Right lobe of liver (tissue), 6 donors: ENCODE data around the gene TGDS. TPM values are rescaled to one million over a fixed set of nuclear protein-coding genes. Genes with fewer than 3 reads are reported as not detected.

Experiments used
- ATAC-seq, 4 donors: fragments of 200-7000 bp; cut with Tn5 transposase; one replicate each; pipeline ENCODE4 v1.9.1; 2020; ENCODE audit warnings: mild to moderate bottlenecking in 4 of 4, moderate library complexity in 4 of 4
- DNase-seq, 3 donors: peaks; one replicate each; pipeline ENCODE4 v3.0.0-alpha.2; 2020
- H3K27ac ChIP-seq, 3 donors: fragments of 200-600 bp; one replicate each; pipeline ENCODE4 v1.8.0; 2022
- H3K27me3 ChIP-seq, 2 donors: fragments of 200-600 bp; one replicate each; pipeline ENCODE4 v1.8.0; 2022
- H3K36me3 ChIP-seq, 4 donors: fragments of 200-600 bp; sonication (generic) in 1 of 4; one replicate each; pipeline versions ENCODE4 v1.5.1 to v1.8.0; 2017 to 2022; ENCODE audit warnings: control low read depth in 1 of 4
- H3K4me1 ChIP-seq, 4 donors: fragments of 200-600 bp; sonication (generic) in 1 of 4; one replicate each; pipeline versions ENCODE4 v1.5.1 to v1.8.0; 2017 to 2022; ENCODE audit warnings: control low read depth in 1 of 4
- H3K4me3 ChIP-seq, 3 donors: fragments of 200-600 bp; one replicate each; pipeline ENCODE4 v1.8.0; 2022
- H3K9me3 ChIP-seq, 4 donors: fragments of 200-600 bp; sonication (generic) in 1 of 4; one replicate each; pipeline versions ENCODE4 v1.5.1 to v1.8.0; 2017 to 2022; ENCODE audit warnings: control low read depth in 1 of 4
- POLR2A ChIP-seq: fragments of 450-650 bp; IDR thresholded peaks from one replicate; pipeline ENCODE4 v1.6.1; 2017; ENCODE audit warnings: antibody characterized with exemption, mild to moderate bottlenecking
- WGBS: methylation state at CpG from one replicate; pipeline ENCODE4 v1.1.6; 2018; ENCODE audit warnings: low coverage, low lambda C conversion rate; ENCODE audit not compliant: insufficient coverage; ENCODE audit errors: missing lambda C conversion rate; 5-methylcytosine and 5-hydroxymethylcytosine counted together
- intact Hi-C, 2 donors: fragments of 100-400 bp; cut with DNase I; formaldehyde crosslinking; loops; one replicate each; pipeline versions ENCODE4 v1.11.2 to v1.14.1; 2022
- total RNA-seq, 6 experiments: library from RNA; depleted of rRNA in 2 of 6; stranded (reverse); fragments of >200 nt in 2 of 6; fragmentation: NEBNext Ultra II Directional in 3 of 6; extraction: Animal tissue kit (Norgen Biotek cat#: 25700) in 3 of 6; gene quantifications; one replicate each; pipeline versions ENCODE4 v1.1.0 to v1.2.4, GENCODE V29; 2016 to 2023
- TF ChIP-seq, protein P1 (sequence below), 4 donors: fragments of 200-600 bp in 3 of 4; fragments of 450-650 bp in 1 of 4; IDR thresholded peaks; one replicate each; pipeline versions ENCODE4 v1.5.1 to v1.8.0; 2016 to 2022; ENCODE audit warnings: antibody characterized with exemption in 4 of 4, mild to moderate bottlenecking in 2 of 4
- donor health status: DM: no; HTN: yes; CAD: no.
- donor health status: DM: no; HTN: no; CAD: no.
- donor health status: DM: no; HTN: no; CAD: no.
- donor health status: DM: no; HTN: yes; CAD: no.
- donor health status: DM: no; HTN: yes; CAD: no.

The TGDS gene
- total RNA-seq, 6 experiments from 2014 or later: 8.6 to 11.9 (median 9.6) TPM

DNA sequence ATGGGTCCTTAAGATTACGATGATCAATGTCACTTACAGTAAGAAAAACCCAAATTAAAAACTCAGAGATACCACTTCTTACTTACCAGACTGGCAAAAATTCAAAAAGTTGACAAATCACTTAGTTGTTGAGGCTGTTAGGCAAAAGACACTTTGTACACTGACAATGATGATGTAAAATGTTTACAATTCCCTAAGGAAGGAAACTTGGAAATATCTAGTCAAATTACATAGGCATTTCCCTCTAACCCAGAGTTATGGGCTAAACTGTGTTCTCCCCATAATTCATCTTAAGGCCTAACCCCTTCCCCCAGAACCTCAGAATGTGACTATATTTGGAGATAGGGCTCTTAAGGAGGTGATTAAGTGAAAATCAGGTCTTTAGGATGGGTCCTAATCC is 12.0 kb downstream of the TGDS start:
- peaks cover 0 to 39% (median 8%) of the 10 kb centered on the region in 4 donors for H3K36me3 ChIP-seq
- H3K9me3 ChIP-seq: no peaks in the 10 kb centered on the region
- H3K27me3 ChIP-seq: no peaks in the 10 kb centered on the region
- intact Hi-C loops: no loop called here
- H3K4me3 ChIP-seq: no peak overlapping the region
- no peak for TF ChIP-seq POLR2A
- TF ChIP-seq, protein P1, sequence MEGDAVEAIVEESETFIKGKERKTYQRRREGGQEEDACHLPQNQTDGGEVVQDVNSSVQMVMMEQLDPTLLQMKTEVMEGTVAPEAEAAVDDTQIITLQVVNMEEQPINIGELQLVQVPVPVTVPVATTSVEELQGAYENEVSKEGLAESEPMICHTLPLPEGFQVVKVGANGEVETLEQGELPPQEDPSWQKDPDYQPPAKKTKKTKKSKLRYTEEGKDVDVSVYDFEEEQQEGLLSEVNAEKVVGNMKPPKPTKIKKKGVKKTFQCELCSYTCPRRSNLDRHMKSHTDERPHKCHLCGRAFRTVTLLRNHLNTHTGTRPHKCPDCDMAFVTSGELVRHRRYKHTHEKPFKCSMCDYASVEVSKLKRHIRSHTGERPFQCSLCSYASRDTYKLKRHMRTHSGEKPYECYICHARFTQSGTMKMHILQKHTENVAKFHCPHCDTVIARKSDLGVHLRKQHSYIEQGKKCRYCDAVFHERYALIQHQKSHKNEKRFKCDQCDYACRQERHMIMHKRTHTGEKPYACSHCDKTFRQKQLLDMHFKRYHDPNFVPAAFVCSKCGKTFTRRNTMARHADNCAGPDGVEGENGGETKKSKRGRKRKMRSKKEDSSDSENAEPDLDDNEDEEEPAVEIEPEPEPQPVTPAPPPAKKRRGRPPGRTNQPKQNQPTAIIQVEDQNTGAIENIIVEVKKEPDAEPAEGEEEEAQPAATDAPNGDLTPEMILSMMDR (IDR thresholded peaks at IDR 0.05): no peak
- WGBS: 100% methylated on average over 1 of the region's 1 CpG
- DNase-seq (no peak), ATAC-seq (peak; percentile 5 to 58 (median 44))
- H3K27ac ChIP-seq: peak overlapping the region; percentile 42 to 86 (median 79)
- peaks cover 0 to 25% (median 8%) of the 10 kb centered on the region in 4 donors for H3K4me1 ChIP-seq

DNA sequence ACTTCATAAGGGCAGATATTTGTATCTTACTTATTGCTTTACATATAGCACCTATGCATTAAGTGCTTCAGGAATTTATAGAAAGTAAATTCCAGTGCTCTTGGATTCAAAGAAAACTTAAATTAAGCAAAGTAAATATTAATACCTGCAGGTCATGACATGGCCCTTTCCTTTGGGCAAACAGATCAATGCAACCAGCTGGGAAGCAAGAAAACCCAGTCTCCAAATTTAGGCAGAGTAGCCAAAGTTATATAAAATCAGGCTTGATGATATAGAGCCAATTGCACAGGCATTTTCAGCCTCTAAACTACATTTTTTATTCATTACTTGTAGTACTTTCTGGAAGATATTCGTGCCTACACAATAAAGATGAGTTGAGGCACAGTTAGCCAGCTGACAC is 16.9 kb downstream of the TGDS start:
- TF ChIP-seq POLR2A: no peak
- TF ChIP-seq, protein P1 (IDR thresholded peaks at IDR 0.05): no peak
- Histone ChIP-seq H3K4me1 (peaks cover 0 to 16% (median 5%) of the 10 kb centered on the region in 4 donors), H3K27me3 (no peaks in the 10 kb centered on the region), H3K4me3 (no peak overlapping the region), H3K36me3 (peaks cover 5 to 80% (median 30%) of the 10 kb centered on the region in 4 donors), H3K27ac (peak overlapping the region in 1 of 3 donors; percentile 18), H3K9me3 (no peaks in the 10 kb centered on the region)
- ATAC-seq (peak; percentile 42 to 65 (median 56)), DNase-seq (no peak)
- intact Hi-C loops: no loop called here
- WGBS: 33% methylated on average over 1 of the region's 1 CpG

DNA sequence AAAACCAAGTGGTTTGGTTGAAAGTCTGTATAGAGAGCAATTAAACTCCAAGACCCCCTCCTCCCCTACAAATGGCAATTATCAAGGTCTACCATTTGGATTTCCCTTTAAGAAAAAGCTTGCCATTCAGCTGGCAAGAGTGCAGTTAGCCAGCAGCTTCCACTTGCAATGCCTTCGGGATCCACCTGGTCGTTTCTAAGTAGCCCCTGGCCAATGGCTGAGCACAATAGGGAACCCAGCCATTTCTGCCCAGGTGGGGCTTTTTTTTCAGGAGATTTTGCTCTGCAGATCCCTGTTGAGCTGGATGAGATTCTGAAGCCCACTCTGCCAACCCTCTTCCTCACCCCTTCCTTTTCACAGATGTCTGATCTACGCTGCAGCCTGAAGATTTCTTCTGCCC is 26.3 kb downstream of the TGDS start:
- intact Hi-C loops: no loop called here
- TF ChIP-seq POLR2A: no peak
- TF ChIP-seq, protein P1 (IDR thresholded peaks at IDR 0.05): no peak
- H3K27me3 ChIP-seq: no peaks in the 10 kb centered on the region
- no peak for ATAC-seq
- WGBS: 100% methylated on average over 1 of the region's 3 CpGs
- H3K9me3 ChIP-seq: no peaks in the 10 kb centered on the region
- H3K4me1 ChIP-seq: no peaks in the 10 kb centered on the region
- H3K36me3 ChIP-seq: peaks cover 0 to 45% (median 20%) of the 10 kb centered on the region in 4 donors
- no peak overlapping the region for H3K27ac ChIP-seq
- no peak overlapping the region for H3K4me3 ChIP-seq
- DNase-seq: no peak

DNA sequence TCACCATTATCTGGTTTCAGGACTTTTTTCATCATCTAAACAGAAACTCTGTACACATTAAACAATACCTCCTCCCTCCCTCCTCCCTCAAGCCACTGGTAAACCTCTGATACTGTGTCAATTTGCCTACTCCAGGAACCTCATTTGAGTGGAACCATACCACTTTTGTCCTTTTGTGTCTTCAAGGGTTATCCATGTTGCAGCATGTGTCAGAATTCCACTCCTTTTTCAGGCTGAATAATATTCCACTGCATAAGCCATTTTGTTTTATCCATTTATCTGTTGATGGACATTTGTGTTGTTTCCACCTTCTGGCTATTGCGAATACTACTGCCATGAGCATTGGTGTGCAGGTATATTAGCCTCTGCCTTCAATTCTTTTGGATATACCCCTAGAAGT is 27.5 kb downstream of the TGDS start:
- no peak overlapping the region for H3K4me3 ChIP-seq
- peaks cover 0 to 34% (median 18%) of the 10 kb centered on the region in 4 donors for H3K36me3 ChIP-seq
- ATAC-seq (no peak), DNase-seq (no peak)
- intact Hi-C loops: no loop called here
- WGBS: 100% methylated on average over 1 of the region's 1 CpG
- H3K27ac ChIP-seq: no peak overlapping the region
- no peaks in the 10 kb centered on the region for H3K9me3 ChIP-seq
- H3K27me3 ChIP-seq: no peaks in the 10 kb centered on the region
- H3K4me1 ChIP-seq: no peaks in the 10 kb centered on the region
- TF ChIP-seq POLR2A: no peak
- TF ChIP-seq, protein P1 (IDR thresholded peaks at IDR 0.05): no peak

DNA sequence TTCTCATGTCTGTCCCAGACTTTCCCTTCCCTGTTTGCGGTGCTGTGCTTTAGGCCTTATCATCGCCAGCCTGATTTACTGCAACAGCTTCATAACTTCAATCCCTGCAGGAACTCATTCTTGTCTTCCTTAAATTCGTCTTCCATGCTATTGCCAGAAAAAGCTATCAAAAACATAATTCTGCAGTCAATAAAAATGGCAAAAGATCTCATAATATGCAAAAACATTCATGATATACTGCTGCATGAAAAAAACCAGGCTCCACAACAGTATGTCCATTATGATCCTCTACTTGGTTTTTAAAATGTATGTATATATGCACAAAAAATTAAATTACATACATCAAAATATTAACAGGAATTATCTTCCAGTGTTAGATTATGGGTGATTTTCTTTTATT is 28.4 kb downstream of the TGDS start:
- DNase-seq (no peak), ATAC-seq (no peak)
- Histone ChIP-seq H3K27ac (no peak overlapping the region), H3K4me1 (no peaks in the 10 kb centered on the region), H3K27me3 (no peaks in the 10 kb centered on the region), H3K4me3 (no peak overlapping the region), H3K36me3 (peaks cover 0 to 25% (median 11%) of the 10 kb centered on the region in 4 donors), H3K9me3 (no peaks in the 10 kb centered on the region)
- WGBS: 90% methylated on average over 3 of the region's 3 CpGs
- intact Hi-C loops: no loop called here
- no peak for TF ChIP-seq POLR2A
- TF ChIP-seq, protein P1 (IDR thresholded peaks at IDR 0.05): no peak
